H1 (cell line): ENCODE measurements around the gene HELZ2. TPM values are rescaled to one million over a fixed set of nuclear protein-coding genes. Genes with fewer than 3 reads are reported as not detected.

Experiments used
- CTCF ChIA-PET: fragments of 300-600 bp; sonication (Branson Sonifier 250); formaldehyde crosslinking; loops from one replicate; lab custom pipeline; 2021; ENCODE audit not compliant: partially characterized antibody; lab: Charles Lee
- POLR2A ChIA-PET: fragments of 300-600 bp; sonication (Branson Sonifier 250); formaldehyde crosslinking; loops from one replicate; lab custom pipeline; 2021; ENCODE audit warnings: inconsistent platforms; ENCODE audit not compliant: partially characterized antibody; lab: Charles Lee
- DNase-seq, 2 experiments: peaks; one replicate each; pipeline versions ENCODE4 v3.0.0 to v3.0.0-alpha.2; 2010 to 2022; ENCODE audit warnings: low spot score in 2 of 2, low read depth in 1 of 2, mixed read lengths in 1 of 2
- FAIRE-seq: peaks from 2 replicates; lab custom pipeline; 2011; peaks lifted over from hg19 to GRCh38; lab: Jason Lieb, UNC
- H2AFZ ChIP-seq: 2 replicates; pipeline ENCODE4 v1.8.1; 2012; ENCODE audit warnings: low read length, inconsistent platforms
- H2AK5ac ChIP-seq: 2 replicates; pipeline ENCODE4 v1.6.1; 2013; ENCODE audit warnings: low read depth, low read length
- H2BK120ac ChIP-seq: replicated peaks from 2 replicates; pipeline ENCODE3; 2013; ENCODE audit warnings: low read depth, low read length, inconsistent platforms
- H2BK12ac ChIP-seq: 2 replicates; pipeline ENCODE4 v1.6.1; 2013; ENCODE audit warnings: low read depth, low read length
- H2BK15ac ChIP-seq: 2 replicates; pipeline ENCODE4 v1.6.1; 2013; ENCODE audit warnings: low read length
- H2BK20ac ChIP-seq: 2 replicates; pipeline ENCODE4 v1.6.1; 2013; ENCODE audit warnings: low read length
- H2BK5ac ChIP-seq: 2 replicates; pipeline ENCODE4 v1.6.1; 2013; ENCODE audit warnings: low read depth, low read length
- H3K14ac ChIP-seq: 2 replicates; pipeline ENCODE4 v1.6.1; 2013; ENCODE audit warnings: inconsistent platforms; ENCODE audit not compliant: insufficient read length
- H3K18ac ChIP-seq: 2 replicates; pipeline ENCODE4 v1.6.1; 2013; ENCODE audit warnings: low read length; ENCODE audit errors: extremely low read depth
- H3K23ac ChIP-seq: 2 replicates; pipeline ENCODE4 v1.6.1; 2013; ENCODE audit warnings: inconsistent platforms; ENCODE audit not compliant: insufficient read length
- H3K23me2 ChIP-seq: 2 replicates; pipeline ENCODE4 v1.6.1; 2013; ENCODE audit warnings: low read depth, low read length
- H3K27ac ChIP-seq: 2 replicates; pipeline ENCODE4 v1.6.1; 2011; ENCODE audit warnings: low read depth, low read length, inconsistent platforms
- H3K27me3 ChIP-seq, 4 experiments: replicated peaks in 1 of 4; 1 replicate in 1 of 4; 2 replicates in 3 of 4; pipeline versions ENCODE4 v1.6.1 to v1.8.1; 2011 to 2013; ENCODE audit warnings: low read length in 3 of 4, mild to moderate bottlenecking in 3 of 4, inconsistent platforms in 2 of 4, mixed read lengths in 2 of 4, moderate library complexity in 1 of 4; ENCODE audit not compliant: control insufficient read depth in 3 of 4, insufficient read depth in 3 of 4; ENCODE audit errors: extremely low read depth in 1 of 4
- H3K36me3 ChIP-seq, 4 experiments: 2 replicates each; pipeline versions ENCODE4 v1.6.1 to v1.8.1; 2011 to 2013; ENCODE audit warnings: mild to moderate bottlenecking in 4 of 4, low read length in 3 of 4, moderate library complexity in 2 of 4, control low read depth in 1 of 4, inconsistent platforms in 1 of 4; ENCODE audit not compliant: insufficient read depth in 4 of 4, control insufficient read depth in 2 of 4
- H3K4ac ChIP-seq: replicated peaks from 2 replicates; pipeline ENCODE3; 2013; ENCODE audit warnings: low read length, low read depth, mixed read lengths, inconsistent platforms; ENCODE audit not compliant: insufficient read length
- H3K4me1 ChIP-seq, 4 experiments: replicated peaks in 1 of 4; 1 replicate in 1 of 4; 2 replicates in 3 of 4; pipeline versions ENCODE4 v1.6.1 to v1.8.1; 2011 to 2013; ENCODE audit warnings: low read length in 3 of 4, inconsistent platforms in 2 of 4, mixed read lengths in 1 of 4; ENCODE audit not compliant: insufficient read depth in 4 of 4, control insufficient read depth in 3 of 4
- H3K4me2 ChIP-seq, 2 experiments: 2 replicates each; pipeline versions ENCODE4 v1.6.1 to v1.8.1; 2011 to 2013; ENCODE audit warnings: low read depth in 2 of 2, low read length in 2 of 2, control low read depth in 1 of 2, inconsistent platforms in 1 of 2, mild to moderate bottlenecking in 1 of 2; ENCODE audit not compliant: insufficient read depth in 1 of 2
- H3K4me3 ChIP-seq, 4 experiments: fragments of 200-600, 300-600 bp in 1 of 4; sonication (generic), shearing (Covaris generic), sonication (Bioruptor Twin) in 1 of 4; 2 replicates each; pipeline versions ENCODE4 v1.5.1 to v1.8.1; 2011 to 2016; ENCODE audit warnings: low read length in 4 of 4, low read depth in 3 of 4, control low read depth in 2 of 4, inconsistent platforms in 2 of 4, mild to moderate bottlenecking in 2 of 4, mixed read lengths in 1 of 4, moderate library complexity in 1 of 4; ENCODE audit not compliant: insufficient read depth in 2 of 4; ENCODE audit errors: extremely low read depth in 1 of 4
- H3K56ac ChIP-seq: replicated peaks from 2 replicates; pipeline ENCODE3; 2013; ENCODE audit warnings: low read depth, mild to moderate bottlenecking, mixed read lengths, low read length, inconsistent platforms; ENCODE audit not compliant: insufficient read length
- H3K79me1 ChIP-seq: 2 replicates; pipeline ENCODE4 v1.6.1; 2013; ENCODE audit warnings: low read depth, low read length, control low read depth
- H3K79me2 ChIP-seq, 2 experiments: 2 replicates each; pipeline versions ENCODE4 v1.6.1 to v1.8.1; 2012 to 2013; ENCODE audit warnings: low read length in 2 of 2, mild to moderate bottlenecking in 2 of 2, inconsistent platforms in 1 of 2; ENCODE audit not compliant: insufficient read depth in 2 of 2, control insufficient read depth in 1 of 2
- H3K9ac ChIP-seq, 4 experiments: replicated peaks in 1 of 4; 1 replicate in 1 of 4; 2 replicates in 3 of 4; pipeline versions ENCODE4 v1.6.1 to v1.8.1; 2011 to 2013; ENCODE audit warnings: low read depth in 3 of 4, low read length in 3 of 4, control low read depth in 2 of 4, mild to moderate bottlenecking in 2 of 4, moderate library complexity in 2 of 4, inconsistent platforms in 1 of 4; ENCODE audit errors: extremely low read depth in 1 of 4
- H3K9me3 ChIP-seq, 2 experiments: 2 replicates each; pipeline versions ENCODE4 v1.6.1 to v1.8.1; 2012 to 2013; ENCODE audit warnings: mild to moderate bottlenecking in 2 of 2, moderate library complexity in 2 of 2, control low read depth in 1 of 2, inconsistent platforms in 1 of 2, low read depth in 1 of 2, low read length in 1 of 2, mixed read lengths in 1 of 2; ENCODE audit not compliant: insufficient read depth in 2 of 2
- H4K20me1 ChIP-seq, 2 experiments: replicated peaks in 1 of 2; 2 replicates each; pipeline versions ENCODE3 to v1.8.1; 2011 to 2013; ENCODE audit warnings: inconsistent platforms in 2 of 2, low read length in 2 of 2, mild to moderate bottlenecking in 1 of 2; ENCODE audit not compliant: insufficient read depth in 2 of 2, control insufficient read depth in 1 of 2
- H4K5ac ChIP-seq: 2 replicates; pipeline ENCODE4 v1.6.1; 2013; ENCODE audit warnings: low read length, low read depth, mixed read lengths, inconsistent platforms; ENCODE audit not compliant: insufficient read length
- H4K8ac ChIP-seq: 2 replicates; pipeline ENCODE4 v1.8.0; 2013; ENCODE audit warnings: mild to moderate bottlenecking, moderate library complexity, low read length, inconsistent platforms; ENCODE audit not compliant: insufficient read depth; ENCODE audit errors: extremely low read depth
- H4K91ac ChIP-seq: replicated peaks from 2 replicates; pipeline ENCODE3; 2013; ENCODE audit warnings: low read length, mixed read lengths, inconsistent platforms; ENCODE audit not compliant: insufficient read length
- CEBPB ChIP-seq: IDR thresholded peaks from 2 replicates; pipeline ENCODE4 v1.6.1; 2012; ENCODE audit warnings: low read depth, low read length
- SIN3A ChIP-seq, 2 experiments: IDR thresholded peaks in 1 of 2; conservative IDR thresholded peaks in 1 of 2; 2 replicates each; pipeline ENCODE4 v1.6.1; 2011 to 2012; ENCODE audit warnings: low read length in 2 of 2, improper control_type of control experiment in 1 of 2, low read depth in 1 of 2, mild to moderate bottlenecking in 1 of 2
- WGBS, 2 experiments: shearing (Covaris generic) in 1 of 2; methylation state at CpG; one replicate each; pipeline versions ENCODE4 v1.1.6 to v1.1.7; 2013 to 2015; ENCODE audit warnings: low lambda C conversion rate in 2 of 2, mixed read lengths in 2 of 2, inconsistent platforms in 1 of 2, low coverage in 1 of 2, missing lambda C conversion rate in 1 of 2; ENCODE audit not compliant: insufficient replicate concordance in 2 of 2, insufficient coverage in 1 of 2, insufficient read length in 1 of 2; ENCODE audit errors: extremely low coverage in 1 of 2, missing lambda C conversion rate in 1 of 2; 5-methylcytosine and 5-hydroxymethylcytosine counted together
- polyA plus RNA-seq, 7 experiments: library from polyadenylated mRNA; depleted of rRNA in 3 of 7; stranded (reverse) in 5 of 7; unstranded in 2 of 7; fragments of >200 nt in 5 of 7; fragments of 200-250 nt in 2 of 7; gene quantifications; 1 replicate in 5 of 7; 2 replicates in 1 of 7; 4 replicates in 1 of 7; pipeline versions ENCODE4 v1.2.1 to v1.2.3, GENCODE V29; 2011 to 2013; ENCODE audit warnings: missing spikeins in 2 of 7, mixed read lengths in 2 of 7
- total RNA-seq: library from RNA; stranded (reverse); fragmentation: NEBNext Ultra II Directional; extraction: Animal tissue kit (Norgen Biotek cat#: 25700); gene quantifications from 2 replicates; pipeline ENCODE4 v1.2.1, GENCODE V29; 2021

HELZ2 gene
- total and polyA plus RNA-seq, 2 of the 8 experiments (the other 6 are each of a cell fraction or from before 2014, with no cell fraction given): 7.9 to 17.5 TPM

GRCh38 chr20:63590218-63591146 lies 16.4 kb upstream of the HELZ2 start:
- 95% methylated on average over 52 of the region's 52 CpGs; no CpG with 5 or more reads in 1 of the 2 experiments for WGBS, 2 experiments
- H2AK5ac ChIP-seq: no peak overlapping the region; the same call in 1 of the 2 replicates
- H3K27ac ChIP-seq: no peak overlapping the region
- H3K56ac ChIP-seq: no peak overlapping the region
- no peak overlapping the region for H2AFZ ChIP-seq
- TF ChIP-seq CEBPB (no peak), SIN3A (conservative IDR thresholded peaks at IDR 0.05 in 1 of 2, IDR thresholded peaks at IDR 0.05 in 1 of 2; ENCODE audit: low read depth in 1 of 2, low read length in 2 of 2) (no peak)
- no peak overlapping the region for H3K9ac ChIP-seq
- DNase-seq (no peak), FAIRE-seq (no peak)
- H4K5ac ChIP-seq: no peak overlapping the region
- no peak overlapping the region for H2BK15ac ChIP-seq
- peaks cover 0 to 18% (median 12%) of the 10 kb centered on the region in 4 experiments; a peak in 7 of 8 replicates for H3K36me3 ChIP-seq
- H3K23me2 ChIP-seq: no peaks in the 10 kb centered on the region
- H2BK120ac ChIP-seq: no peak overlapping the region
- ChIA-PET CTCF (interaction anchor here (1.4 to 1.5 kb wide), 2 partner anchors 9 to 21 kb away, joined by 3 to 4 read pairs; no protein-coding TSS in a partner anchor), POLR2A (interaction anchor here (1.0 kb wide), 1 partner anchor 70 kb away, joined by 3 read pairs; the partner anchor contains the start of gene PPDPF)
- no peak overlapping the region for H3K4ac ChIP-seq
- no peak overlapping the region for H3K18ac ChIP-seq
- no peak overlapping the region for H2BK12ac ChIP-seq
- no peak overlapping the region for H3K4me2 ChIP-seq
- no peak overlapping the region for H4K91ac ChIP-seq
- no peak overlapping the region for H3K23ac ChIP-seq
- H3K4me1 ChIP-seq: no peaks in the 10 kb centered on the region
- H3K4me3 ChIP-seq: no peak overlapping the region
- no peak overlapping the region; the same call in 1 of the 2 replicates for H4K8ac ChIP-seq
- H4K20me1 ChIP-seq: peaks cover 0 to 12% of the 10 kb centered on the region in 2 experiments
- H3K9me3 ChIP-seq: no peaks in the 10 kb centered on the region
- H3K14ac ChIP-seq: no peak overlapping the region
- H2BK5ac ChIP-seq: peak overlapping the region; percentile 71
- no peaks in the 10 kb centered on the region for H3K79me1 ChIP-seq
- no peaks in the 10 kb centered on the region for H3K27me3 ChIP-seq
- H3K79me2 ChIP-seq: no peaks in the 10 kb centered on the region
- no peak overlapping the region for H2BK20ac ChIP-seq
